ENCODE data around the gene FIGN.

DNA sequence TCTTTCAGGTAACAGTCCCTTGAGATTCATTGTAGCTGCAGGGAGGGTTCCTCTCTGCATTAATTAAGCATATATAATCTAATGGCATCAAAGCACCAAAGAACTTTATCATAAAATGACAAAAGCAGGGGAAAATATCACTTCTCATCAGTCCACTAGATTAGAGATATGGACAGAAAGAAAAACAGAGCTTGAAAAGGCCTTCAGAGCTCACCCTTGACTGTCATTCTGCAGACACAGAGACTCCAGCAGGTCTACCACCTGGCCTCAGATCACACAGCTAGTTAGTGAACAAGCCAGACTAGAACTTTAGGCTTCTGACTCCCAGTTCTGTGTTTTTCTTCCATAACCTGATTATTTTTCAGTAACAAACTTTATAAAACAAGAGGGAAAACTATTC, 88.5 kb downstream of the FIGN start:
- TF ChIP-seq, protein P1, sequence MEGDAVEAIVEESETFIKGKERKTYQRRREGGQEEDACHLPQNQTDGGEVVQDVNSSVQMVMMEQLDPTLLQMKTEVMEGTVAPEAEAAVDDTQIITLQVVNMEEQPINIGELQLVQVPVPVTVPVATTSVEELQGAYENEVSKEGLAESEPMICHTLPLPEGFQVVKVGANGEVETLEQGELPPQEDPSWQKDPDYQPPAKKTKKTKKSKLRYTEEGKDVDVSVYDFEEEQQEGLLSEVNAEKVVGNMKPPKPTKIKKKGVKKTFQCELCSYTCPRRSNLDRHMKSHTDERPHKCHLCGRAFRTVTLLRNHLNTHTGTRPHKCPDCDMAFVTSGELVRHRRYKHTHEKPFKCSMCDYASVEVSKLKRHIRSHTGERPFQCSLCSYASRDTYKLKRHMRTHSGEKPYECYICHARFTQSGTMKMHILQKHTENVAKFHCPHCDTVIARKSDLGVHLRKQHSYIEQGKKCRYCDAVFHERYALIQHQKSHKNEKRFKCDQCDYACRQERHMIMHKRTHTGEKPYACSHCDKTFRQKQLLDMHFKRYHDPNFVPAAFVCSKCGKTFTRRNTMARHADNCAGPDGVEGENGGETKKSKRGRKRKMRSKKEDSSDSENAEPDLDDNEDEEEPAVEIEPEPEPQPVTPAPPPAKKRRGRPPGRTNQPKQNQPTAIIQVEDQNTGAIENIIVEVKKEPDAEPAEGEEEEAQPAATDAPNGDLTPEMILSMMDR (IDR thresholded peaks at IDR 0.05 in 2 of 3, conservative IDR thresholded peaks at IDR 0.05 in 1 of 3; ENCODE audit: insufficient read depth in 2 of 3, low read depth in 1 of 3, low read length in 3 of 3), result no peak
- TF ChIP-seq ZNF431 (CRISPR knock-in tag; IDR thresholded peaks at IDR 0.05) (no peak), TEAD2 (tag; IDR thresholded peaks at IDR 0.05) (no peak), SP2 (IDR thresholded peaks at IDR 0.05; ENCODE audit: extremely low read depth, low read depth, low read length, poor library complexity, severe bottlenecking) (no peak), GABPA (tag; conservative IDR thresholded peaks at IDR 0.05; ENCODE audit: low read depth) (no peak)
- TF ChIP-seq, protein P2, sequence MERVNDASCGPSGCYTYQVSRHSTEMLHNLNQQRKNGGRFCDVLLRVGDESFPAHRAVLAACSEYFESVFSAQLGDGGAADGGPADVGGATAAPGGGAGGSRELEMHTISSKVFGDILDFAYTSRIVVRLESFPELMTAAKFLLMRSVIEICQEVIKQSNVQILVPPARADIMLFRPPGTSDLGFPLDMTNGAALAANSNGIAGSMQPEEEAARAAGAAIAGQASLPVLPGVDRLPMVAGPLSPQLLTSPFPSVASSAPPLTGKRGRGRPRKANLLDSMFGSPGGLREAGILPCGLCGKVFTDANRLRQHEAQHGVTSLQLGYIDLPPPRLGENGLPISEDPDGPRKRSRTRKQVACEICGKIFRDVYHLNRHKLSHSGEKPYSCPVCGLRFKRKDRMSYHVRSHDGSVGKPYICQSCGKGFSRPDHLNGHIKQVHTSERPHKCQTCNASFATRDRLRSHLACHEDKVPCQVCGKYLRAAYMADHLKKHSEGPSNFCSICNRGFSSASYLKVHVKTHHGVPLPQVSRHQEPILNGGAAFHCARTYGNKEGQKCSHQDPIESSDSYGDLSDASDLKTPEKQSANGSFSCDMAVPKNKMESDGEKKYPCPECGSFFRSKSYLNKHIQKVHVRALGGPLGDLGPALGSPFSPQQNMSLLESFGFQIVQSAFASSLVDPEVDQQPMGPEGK (CRISPR knock-in tag; IDR thresholded peaks at IDR 0.05; ENCODE audit: borderline replicate concordance), result no peak

All from K562 (cell line).